ENCODE results near the gene CLRN2. TPM values are rescaled to one million over a fixed set of nuclear protein-coding genes. Genes with fewer than 3 reads are reported as not detected.

CLRN2 gene
- total and polyA plus RNA-seq, 10 donors = not detected

DNA sequence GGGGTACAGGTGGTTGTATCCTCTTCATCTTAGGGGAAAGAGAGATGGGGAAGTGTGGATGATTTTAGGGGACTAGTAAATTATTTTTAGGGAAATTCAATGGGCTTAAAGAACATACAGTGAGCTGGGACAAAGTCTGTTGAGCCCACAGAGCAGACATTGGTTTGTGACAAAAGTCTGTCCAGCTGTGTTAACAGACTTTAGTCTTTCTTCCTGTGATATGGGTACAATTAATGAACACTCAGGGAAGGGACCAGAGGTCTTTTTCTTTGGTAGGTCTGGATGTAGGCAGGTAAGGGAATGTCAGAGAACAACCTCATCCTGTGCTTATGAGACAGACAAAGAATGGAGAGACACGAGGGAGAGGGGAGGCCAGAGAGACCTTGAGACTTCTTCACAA, 2.0 kb downstream of the CLRN2 start:
- intact Hi-C loops (cut with DNase I; ENCODE audit: low total_unique reads) = no loop called here
- Histone ChIP-seq H3K36me3 (no peaks in the 10 kb centered on the region), H3K9me3 (no peaks in the 10 kb centered on the region), H3K4me1 (peaks cover 3 to 12% (median 10%) of the 10 kb centered on the region in 6 donors), H3K27ac (no peak overlapping the region), H3K27me3 (replicated peaks in 1 of 7) (no peaks in the 10 kb centered on the region), H3K4me3 (no peak overlapping the region)
- WGBS, 5 donors = 45 to 84% (median 67%) methylated on average over 1 of the region's 1 CpG
- no peak for DNase-seq
- TF ChIP-seq POLR2A (IDR thresholded peaks at IDR 0.05) = no peak
- TF ChIP-seq POLR2AphosphoS5 (IDR thresholded peaks at IDR 0.05) = no peak
- TF ChIP-seq, protein P1, sequence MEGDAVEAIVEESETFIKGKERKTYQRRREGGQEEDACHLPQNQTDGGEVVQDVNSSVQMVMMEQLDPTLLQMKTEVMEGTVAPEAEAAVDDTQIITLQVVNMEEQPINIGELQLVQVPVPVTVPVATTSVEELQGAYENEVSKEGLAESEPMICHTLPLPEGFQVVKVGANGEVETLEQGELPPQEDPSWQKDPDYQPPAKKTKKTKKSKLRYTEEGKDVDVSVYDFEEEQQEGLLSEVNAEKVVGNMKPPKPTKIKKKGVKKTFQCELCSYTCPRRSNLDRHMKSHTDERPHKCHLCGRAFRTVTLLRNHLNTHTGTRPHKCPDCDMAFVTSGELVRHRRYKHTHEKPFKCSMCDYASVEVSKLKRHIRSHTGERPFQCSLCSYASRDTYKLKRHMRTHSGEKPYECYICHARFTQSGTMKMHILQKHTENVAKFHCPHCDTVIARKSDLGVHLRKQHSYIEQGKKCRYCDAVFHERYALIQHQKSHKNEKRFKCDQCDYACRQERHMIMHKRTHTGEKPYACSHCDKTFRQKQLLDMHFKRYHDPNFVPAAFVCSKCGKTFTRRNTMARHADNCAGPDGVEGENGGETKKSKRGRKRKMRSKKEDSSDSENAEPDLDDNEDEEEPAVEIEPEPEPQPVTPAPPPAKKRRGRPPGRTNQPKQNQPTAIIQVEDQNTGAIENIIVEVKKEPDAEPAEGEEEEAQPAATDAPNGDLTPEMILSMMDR (IDR thresholded peaks at IDR 0.05 in 8 of 11, conservative IDR thresholded peaks at IDR 0.05 in 3 of 11) = no peak

DNA sequence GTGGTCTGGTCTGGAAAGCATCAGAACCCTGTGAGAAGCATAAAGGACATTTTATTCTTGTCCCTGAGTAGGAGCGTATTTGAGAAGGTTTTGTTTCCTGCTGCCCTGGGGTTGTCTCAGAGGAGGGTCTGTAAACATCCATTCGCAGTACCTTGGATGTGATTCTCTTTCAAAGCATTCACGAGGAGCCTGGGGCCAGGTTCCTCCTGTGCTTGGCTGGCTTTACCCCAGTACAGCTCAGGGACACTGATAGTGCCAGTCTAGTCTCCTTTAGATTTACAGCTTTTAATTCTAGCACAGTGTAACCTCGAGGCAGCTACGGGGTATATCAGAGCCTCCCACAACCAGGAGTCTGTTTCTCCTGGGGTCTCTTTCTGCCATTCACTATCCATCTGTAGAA, 2.7 kb downstream of the CLRN2 start:
- TF ChIP-seq POLR2A (IDR thresholded peaks at IDR 0.05) = no peak
- no peak for TF ChIP-seq POLR2AphosphoS5 (IDR thresholded peaks at IDR 0.05)
- TF ChIP-seq, protein P1 (IDR thresholded peaks at IDR 0.05 in 8 of 11, conservative IDR thresholded peaks at IDR 0.05 in 3 of 11) = no peak
- intact Hi-C loops (cut with DNase I; ENCODE audit: low total_unique reads) = no loop called here

DNA sequence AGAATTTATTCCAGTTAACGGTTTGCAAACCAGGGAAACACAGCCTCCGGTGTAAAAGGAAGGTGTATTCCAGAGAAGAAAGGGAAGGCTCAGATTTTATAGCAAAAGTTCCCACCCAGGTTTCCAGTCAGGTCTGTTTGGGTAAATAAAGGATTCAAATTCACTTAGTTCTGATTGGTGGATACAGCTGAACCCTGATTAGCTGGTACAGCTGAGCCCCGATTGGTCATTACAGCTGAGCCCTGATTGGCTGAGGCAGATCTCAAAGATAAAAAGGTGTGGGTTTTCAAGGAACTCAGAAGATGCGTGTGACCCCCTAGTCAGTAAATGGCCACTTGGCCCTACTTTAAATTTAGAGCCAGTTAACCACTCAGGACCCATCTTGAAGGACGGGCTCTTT, 6.6 kb downstream of the CLRN2 start:
- WGBS, 5 donors = 84 to 91% (median 86%) methylated on average over 5 of the region's 5 CpGs
- intact Hi-C loops (cut with DNase I; ENCODE audit: low total_unique reads) = no loop called here

More for the DNA sequence above, 2.7 kb downstream of the CLRN2 start:
- Histone ChIP-seq H3K4me1 (peaks cover 0 to 6% (median 3%) of the 10 kb centered on the region in 6 donors), H3K9me3 (no peaks in the 10 kb centered on the region), H3K4me3 (no peak overlapping the region), H3K27ac (no peak overlapping the region), H3K27me3 (replicated peaks in 1 of 7) (no peaks in the 10 kb centered on the region), H3K36me3 (no peaks in the 10 kb centered on the region)
- DNase-seq = no peak
- 66 to 85% (median 72%) methylated on average over 5 of the region's 5 CpGs for WGBS, 5 donors

DNA sequence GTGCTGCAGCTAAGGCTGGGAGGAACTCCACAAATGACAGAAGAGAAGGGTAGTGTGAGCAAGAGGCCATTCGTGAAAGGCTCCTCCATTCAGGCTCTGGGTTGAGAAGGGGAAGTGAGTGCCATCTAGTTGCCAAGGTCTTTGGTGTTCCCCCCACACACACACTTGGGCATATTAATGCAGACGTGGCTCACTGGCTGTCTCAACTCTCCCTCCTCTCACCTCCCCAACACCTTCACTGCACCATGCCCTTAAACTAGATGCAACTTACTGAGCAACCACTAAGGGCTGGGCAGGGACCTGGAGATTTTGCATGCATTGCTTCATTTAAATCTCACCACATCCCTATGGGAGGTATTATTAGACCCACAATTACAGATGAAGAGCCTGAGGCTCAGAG, 8.7 kb downstream of the CLRN2 start:
- Histone ChIP-seq H3K27me3 (replicated peaks in 1 of 7) (peaks cover 0 to 11% (median 0%) of the 10 kb centered on the region in 7 donors), H3K27ac (no peak overlapping the region), H3K9me3 (no peaks in the 10 kb centered on the region), H3K36me3 (no peaks in the 10 kb centered on the region), H3K4me3 (no peak overlapping the region), H3K4me1 (no peaks in the 10 kb centered on the region)
- 15 to 39% (median 29%) methylated on average over 2 of the region's 2 CpGs for WGBS, 5 donors
- DNase-seq = no peak
- TF ChIP-seq POLR2A (IDR thresholded peaks at IDR 0.05) (no peak), POLR2AphosphoS5 (IDR thresholded peaks at IDR 0.05) (no peak)
- TF ChIP-seq, protein P1 (IDR thresholded peaks at IDR 0.05 in 8 of 11, conservative IDR thresholded peaks at IDR 0.05 in 3 of 11) = no peak
- intact Hi-C loops (cut with DNase I; ENCODE audit: low total_unique reads) = no loop called here

More for the DNA sequence above, 6.6 kb downstream of the CLRN2 start:
- no peak overlapping the region for H3K4me3 ChIP-seq
- no peak for DNase-seq
- no peak overlapping the region for H3K27ac ChIP-seq
- peaks cover 0 to 9% (median 0%) of the 10 kb centered on the region in 7 donors for H3K27me3 ChIP-seq (replicated peaks in 1 of 7)
- TF ChIP-seq POLR2A (IDR thresholded peaks at IDR 0.05) = no peak
- TF ChIP-seq, protein P1 (IDR thresholded peaks at IDR 0.05 in 8 of 11, conservative IDR thresholded peaks at IDR 0.05 in 3 of 11) = no peak
- no peak for TF ChIP-seq POLR2AphosphoS5 (IDR thresholded peaks at IDR 0.05)
- H3K9me3 ChIP-seq = no peaks in the 10 kb centered on the region
- H3K36me3 ChIP-seq = no peaks in the 10 kb centered on the region
- no peaks in the 10 kb centered on the region for H3K4me1 ChIP-seq

All from spleen (tissue), 11 donors.